Caki2 (cell line): Measurements from ENCODE around the gene NOTCH1. TPM values are rescaled to one million over a fixed set of nuclear protein-coding genes. Genes with fewer than 3 reads are reported as not detected.
"Not testable (repeated sequence)": the region's sequence is repeated elsewhere in the genome, so short reads cannot be mapped to it uniquely, and the experiment has no call there.

Experiments
- DNase-seq: peaks from one replicate; pipeline ENCODE4 v3.0.0-alpha.2; 2015; ENCODE audit warnings: low read depth
- in situ Hi-C: cut with HindIII; loops from 2 replicates; pipeline ENCODE4 v1.10.0; 2016; ENCODE audit warnings: low sequenced_read_pairs, low pct_unique_long_range_greater_than_20kb, mixed read lengths
- total RNA-seq: library from RNA; depleted of rRNA; stranded (reverse); fragments of >200 nt; shearing (Covaris generic); gene quantifications from 2 replicates; pipeline ENCODE4 v1.2.3, GENCODE V29; 2014; ENCODE audit warnings: low replicate concordance

The NOTCH1 gene
- total RNA-seq, 1 experiment from 2014 or later = 7.9 TPM

DNA sequence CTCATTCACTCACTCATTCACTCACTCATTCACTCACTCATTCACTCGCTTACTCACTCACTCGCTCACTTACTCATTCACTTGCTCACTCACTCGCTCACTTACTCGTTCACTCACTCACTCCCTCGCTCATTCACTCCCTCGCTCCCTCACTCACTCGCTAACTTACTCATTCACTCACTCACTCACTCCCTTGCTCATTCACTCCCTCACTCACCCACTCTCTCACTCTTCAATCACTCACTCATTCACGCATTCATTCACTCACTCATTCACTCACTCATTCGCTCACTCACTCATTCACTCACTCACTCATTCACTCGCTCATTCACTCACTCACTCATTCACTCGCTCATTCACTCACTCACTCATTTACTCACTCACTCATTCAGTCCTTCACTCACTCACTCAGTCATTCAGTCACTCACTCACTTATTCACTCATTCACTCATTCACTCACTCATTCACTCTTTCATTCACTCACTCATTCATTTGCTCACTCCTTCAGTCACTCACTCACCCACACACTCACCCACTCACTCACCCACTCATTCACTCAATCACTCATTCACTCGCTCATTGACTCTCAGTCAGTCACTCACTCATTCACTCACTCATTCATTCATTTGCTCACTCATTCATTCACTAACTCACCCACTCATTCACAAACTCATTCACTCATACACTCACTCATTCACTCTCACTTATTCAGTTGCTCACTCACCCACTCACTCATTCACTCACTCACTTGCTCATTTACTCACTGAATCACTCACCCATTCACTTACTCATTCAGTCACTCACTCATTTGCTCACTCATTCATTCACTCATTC is 36.0 kb upstream of the NOTCH1 start:
- no peak for DNase-seq

DNA sequence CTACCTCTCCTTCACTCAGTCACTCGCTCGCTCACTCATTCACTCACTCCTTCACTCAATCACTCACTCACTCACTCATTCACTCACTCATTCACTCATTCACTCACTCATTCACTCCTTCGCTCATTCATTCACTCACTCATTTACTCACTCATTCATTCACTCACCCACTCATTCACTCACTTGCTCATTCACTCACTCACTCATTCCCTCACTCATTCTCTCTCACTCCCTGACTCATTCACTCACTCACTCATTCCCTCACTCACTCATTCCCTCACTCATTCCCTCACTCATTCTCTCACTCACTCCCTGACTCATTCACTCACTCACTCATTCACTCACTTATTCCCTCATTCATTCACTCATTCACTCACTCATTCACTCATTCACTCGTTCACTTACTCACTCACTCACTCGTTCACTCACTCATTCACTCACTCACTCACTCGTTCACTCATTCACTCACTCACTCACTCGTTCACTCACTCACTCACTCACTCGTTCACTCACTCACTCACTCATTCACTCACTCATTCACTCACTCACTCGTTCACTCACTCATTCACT is 33.9 kb upstream of the NOTCH1 start:
- DNase-seq, in situ Hi-C loops: not testable (repeated sequence)

More for the DNA sequence above, 36.0 kb upstream of the NOTCH1 start:
- in situ Hi-C loops = no loop called here

GRCh38 chr9:136578915-136579649 is 33.2 kb upstream of the NOTCH1 start:
- peak; percentile 49 for DNase-seq
- in situ Hi-C loops = no loop called here

- in situ Hi-C loops = no loop called here
- no peak for DNase-seq
These were observed 32.7 kb upstream of the NOTCH1 start for GRCh38 chr9:136578626-136578914.

DNA sequence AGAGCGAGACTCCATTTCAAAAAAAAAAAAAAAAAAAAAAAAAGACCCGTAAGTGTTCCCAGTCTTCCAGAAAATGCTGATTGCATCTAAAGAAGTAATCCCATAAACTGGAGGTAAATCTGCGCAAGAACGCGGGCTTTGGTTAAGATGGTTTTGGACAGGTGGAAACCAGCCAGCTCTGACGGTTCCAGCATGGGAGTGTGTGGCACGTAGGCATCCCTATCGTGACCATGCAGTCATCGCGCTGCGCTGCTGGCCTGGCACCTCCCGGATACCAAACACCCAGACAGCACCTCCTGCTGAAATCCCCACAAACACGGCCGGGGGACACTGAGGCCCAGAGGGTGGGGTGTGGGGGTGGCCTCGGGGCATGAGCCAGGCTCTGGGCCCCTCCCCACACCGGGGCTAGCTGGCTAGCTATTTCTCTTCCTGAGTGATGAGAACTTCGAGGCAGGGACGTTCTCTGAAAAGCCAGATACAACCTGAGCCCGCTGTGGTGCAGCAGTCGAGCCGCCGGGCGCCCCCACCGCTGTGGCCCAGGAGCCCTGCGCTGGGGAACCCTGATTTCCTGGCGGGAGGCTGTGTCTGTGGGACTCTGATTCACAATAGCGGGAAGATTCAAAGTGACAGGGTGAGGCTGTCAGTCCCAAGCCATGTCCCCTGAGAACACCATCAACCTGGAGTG is 32.2 kb upstream of the NOTCH1 start:
- in situ Hi-C loops = no loop called here
- DNase-seq = peak; percentile 93

GRCh38 chr9:136576269-136576626 is 30.4 kb upstream of the NOTCH1 start:
- DNase-seq = peak; percentile 70
- in situ Hi-C loops = no loop called here

DNA sequence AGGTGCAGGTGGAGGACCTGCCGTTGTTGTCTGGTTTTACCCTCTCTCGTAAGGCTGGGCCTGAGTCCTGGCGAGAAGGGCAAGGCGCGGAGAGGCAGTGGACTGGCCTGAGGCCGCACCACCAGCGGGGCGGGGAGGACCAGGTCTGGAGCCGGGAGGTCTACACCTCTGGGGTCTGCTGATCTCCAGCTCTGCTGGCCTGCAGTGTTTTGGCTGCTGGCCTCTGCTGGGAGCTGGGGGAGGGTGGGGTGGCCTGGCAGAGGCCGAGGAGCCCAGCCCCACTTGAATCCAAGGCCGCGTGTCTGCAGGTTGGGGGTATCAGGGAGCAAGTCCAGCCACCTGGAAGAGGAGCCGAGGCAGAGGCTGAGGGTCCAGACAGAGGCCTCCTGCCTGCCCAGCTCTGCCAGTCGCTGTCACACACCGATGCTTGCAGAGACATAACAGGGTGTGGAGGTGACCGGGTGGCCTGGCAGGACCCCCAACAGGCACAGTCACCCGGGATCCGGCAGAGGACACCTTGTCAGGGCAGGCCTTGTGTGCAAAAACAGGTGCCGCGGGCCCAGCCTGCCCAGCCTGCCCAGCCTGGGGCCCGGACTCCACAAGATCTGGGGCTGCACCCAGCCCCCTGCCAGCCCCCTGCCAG is 29.9 kb upstream of the NOTCH1 start:
- in situ Hi-C loops = no loop called here

DNA sequence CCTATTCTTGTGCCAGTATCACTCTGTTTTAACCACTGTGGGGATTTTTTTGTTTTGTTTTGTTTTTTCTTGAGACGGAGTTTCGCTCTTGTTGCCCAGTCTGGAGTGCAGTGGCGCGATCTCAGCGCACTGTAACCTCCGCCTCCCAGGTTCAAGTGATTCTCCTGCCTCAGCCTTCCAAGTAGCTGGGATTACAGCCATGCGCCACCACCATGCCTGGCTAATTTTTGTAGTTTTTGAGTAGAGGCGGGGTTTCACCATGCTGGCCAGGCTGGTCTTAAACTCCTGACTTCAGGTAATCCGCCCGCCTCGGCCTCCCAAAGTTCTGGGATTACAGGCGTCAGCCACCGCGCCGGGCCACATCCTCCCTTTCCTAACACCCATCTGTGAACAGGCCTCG is 28.8 kb upstream of the NOTCH1 start:
- DNase-seq, in situ Hi-C loops: not testable (repeated sequence)

More for the DNA sequence above, 29.9 kb upstream of the NOTCH1 start:
- DNase-seq = no peak

DNA sequence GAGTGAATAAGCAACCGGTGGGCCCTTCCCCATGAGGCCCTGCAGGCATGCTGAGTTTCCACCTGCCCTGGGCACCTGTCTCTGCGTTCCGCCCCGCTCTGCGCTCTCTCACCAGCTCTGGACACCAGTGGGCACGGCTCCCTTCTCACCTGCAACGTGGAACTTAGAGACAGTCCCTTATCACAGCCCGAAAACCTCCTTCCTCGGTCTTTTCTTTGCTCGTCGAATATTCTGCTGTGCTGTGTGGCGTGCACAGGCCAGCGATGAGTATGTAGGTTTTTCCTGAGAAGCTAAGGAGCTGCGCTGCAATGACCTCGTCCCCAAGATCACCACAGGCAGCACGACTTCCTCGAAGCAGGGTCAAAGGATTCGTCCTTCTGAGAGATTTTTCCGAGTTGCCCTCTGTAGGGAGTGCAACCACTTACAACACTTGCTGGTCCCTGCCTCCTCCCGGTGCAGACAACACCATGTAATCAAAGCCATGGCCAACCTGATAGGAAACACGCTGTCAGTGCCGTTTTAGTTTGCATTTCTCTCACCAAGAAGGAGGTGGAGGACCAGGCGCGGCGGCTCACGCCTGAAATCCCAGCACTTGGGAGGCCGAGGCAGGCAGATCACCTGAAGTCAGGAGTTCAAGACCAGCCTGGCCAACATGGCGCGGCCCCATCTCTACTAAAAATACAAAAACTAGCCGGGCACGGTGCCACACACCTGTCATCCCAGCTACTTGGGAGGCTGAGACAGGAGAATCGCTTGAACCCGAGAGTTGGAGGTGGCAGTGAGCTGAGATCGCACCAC is 27.2 kb upstream of the NOTCH1 start:
- in situ Hi-C loops = no loop called here
- DNase-seq = no peak

- DNase-seq = peak; percentile 99
- in situ Hi-C loops = no loop called here
These were observed 26.4 kb upstream of the NOTCH1 start for GRCh38 chr9:136572003-136572827.

- in situ Hi-C loops = no loop called here
- DNase-seq = no peak
These were observed 25.7 kb upstream of the NOTCH1 start for GRCh38 chr9:136571531-136571930.

DNA sequence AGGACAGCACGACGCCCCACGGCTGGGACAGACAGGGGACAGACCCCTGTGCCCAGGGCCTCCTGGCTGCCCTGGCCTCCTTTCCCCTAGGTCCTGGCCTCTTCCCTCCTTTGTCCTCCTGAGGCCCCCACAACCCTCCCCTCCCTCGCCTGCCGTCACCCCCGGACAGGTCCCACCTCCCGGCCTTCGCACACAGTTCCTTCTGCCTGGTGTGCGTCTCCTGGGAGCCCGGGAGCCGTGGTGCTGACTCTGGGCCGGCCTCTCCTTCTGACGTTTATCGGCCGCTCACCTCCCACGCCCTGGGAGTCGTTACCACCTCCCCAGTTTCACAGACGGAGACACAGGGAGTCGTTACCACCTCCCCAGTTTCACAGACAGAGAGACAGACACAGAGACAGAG is 25.1 kb upstream of the NOTCH1 start:
- DNase-seq = no peak
- in situ Hi-C loops = no loop called here

DNA sequence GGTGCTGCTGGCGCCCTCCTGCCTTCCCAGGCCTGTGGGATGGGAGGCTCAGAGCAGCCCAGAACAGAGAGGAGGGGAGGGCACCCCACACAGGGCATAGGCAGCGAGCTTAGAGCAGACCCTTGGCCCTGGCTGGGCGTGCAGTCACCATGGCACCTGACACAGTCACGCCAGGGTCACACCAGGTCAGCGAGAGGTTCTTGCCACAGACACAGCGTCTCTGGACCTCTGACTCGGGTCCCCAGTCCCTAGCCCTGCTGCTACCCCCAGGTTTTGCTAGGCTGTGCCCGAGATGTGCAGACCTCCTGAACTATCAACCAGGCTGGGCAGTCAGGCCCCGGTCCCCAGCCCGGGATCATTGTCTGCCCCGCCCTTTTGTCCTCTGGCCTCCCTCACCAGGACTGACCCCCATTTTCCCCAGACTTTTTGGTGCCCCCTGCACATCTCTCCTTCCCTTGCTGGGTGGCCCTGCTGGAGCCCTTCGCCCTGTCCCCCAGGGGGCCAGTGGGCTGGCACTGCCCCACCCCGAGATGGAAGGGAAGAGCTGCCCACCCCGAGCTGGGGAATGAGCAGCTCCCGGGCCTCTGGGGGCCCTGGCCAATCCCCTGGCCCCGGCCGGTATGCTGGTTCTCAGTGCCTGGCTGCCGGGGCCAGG is 24.5 kb upstream of the NOTCH1 start:
- DNase-seq = no peak
- in situ Hi-C loops = no loop called here

- in situ Hi-C loops = no loop called here
- DNase-seq = no peak
These were observed 23.8 kb upstream of the NOTCH1 start for GRCh38 chr9:136569526-136570148.

- in situ Hi-C loops = no loop called here
- no peak for DNase-seq
These were observed 22.6 kb upstream of the NOTCH1 start for GRCh38 chr9:136568288-136569081.
